GM18517 (cell line): ENCODE measurements around the gene TMEM178B.
"Not testable (repeated sequence)": the region's sequence is repeated elsewhere in the genome, so short reads cannot be mapped to it uniquely, and the experiment has no call there.

ENCODE experiments used
- ATAC-seq: cut with Tn5 transposase; IDR thresholded peaks from one replicate; pipeline ENCODE4 v1.9.1; 2021; ENCODE audit warnings: mild to moderate bottlenecking, moderate library complexity; ENCODE audit not compliant: unreplicated experiment

TMEM178B gene

DNA sequence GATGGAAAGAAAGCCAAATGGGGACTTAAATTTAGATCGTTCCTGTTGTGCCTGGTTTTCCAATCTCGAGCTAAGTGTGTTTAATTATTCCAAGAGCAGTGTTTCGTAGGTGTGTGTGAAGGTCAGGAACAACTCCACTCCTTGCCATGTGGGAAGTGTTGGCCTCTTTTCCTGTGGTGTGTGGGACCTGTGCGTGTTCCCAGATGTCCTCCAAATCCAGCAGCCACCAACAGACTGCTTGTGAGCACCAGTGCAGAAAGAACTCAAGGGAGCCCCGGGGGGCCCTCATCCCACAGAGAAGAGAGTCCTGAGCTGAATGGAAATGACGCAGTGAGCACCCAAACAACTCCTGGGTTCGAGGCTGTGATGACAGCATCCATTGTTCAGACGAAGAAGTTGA, 227.7 kb downstream of the TMEM178B start:
- ATAC-seq: no peak

DNA sequence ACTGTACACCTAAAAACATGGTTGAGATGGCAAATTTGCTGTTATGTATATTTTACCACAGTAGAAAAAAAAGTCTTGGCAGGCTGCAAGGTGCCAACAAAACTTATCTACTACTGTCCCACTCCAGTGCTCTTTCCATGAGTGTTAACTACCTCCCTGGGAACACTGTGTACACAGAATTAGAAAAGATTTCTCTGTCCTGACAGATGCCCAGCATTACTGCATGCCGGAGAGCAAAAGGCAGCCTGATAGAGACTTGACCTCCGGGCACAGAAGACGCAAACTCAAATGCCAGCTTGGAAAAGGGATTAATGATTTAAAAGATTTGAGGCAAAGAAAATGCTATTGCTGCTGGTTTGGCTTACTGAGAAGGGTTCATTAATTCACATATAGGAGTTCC, 228.8 kb downstream of the TMEM178B start:
- ATAC-seq: no peak

DNA sequence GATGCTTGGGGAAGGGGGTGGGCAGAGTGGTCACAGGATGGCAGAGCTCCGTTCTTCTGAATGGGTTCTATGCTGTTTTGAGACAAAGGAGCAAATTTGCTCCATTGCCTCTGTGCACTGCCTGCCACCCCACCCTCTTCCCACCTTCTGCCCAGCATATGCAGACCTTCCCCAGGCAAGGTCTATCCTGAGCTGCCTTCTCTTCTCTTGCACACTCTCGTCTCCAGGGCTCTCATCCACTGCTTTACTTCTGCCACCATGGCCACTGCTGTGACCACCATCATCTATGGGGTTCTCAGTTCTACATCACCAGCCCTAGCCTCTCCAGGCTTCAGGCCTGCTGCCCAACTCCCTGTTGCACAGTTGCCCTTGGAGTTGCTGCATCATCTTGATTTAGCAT, 230.4 kb downstream of the TMEM178B start:
- ATAC-seq: no peak

DNA sequence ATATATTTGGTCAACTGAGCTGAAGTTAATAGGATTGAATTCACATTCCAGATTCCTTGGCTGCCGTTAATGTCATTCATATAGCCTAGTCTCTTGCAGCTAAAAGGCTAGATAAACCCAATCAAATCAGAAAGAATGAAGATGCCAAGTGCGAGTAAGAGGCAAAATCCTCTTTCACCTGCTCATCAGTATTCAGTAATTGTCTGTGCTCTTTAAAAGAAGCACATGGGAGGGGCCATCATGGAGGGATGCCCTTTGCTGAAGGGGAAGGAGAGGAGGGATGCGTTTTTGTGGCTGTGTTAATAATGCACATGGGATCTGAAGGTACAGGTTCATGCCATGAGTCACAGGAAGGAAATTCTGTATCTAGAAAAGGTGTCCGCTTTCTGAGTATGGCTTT, 232.2 kb downstream of the TMEM178B start:
- no peak for ATAC-seq

DNA sequence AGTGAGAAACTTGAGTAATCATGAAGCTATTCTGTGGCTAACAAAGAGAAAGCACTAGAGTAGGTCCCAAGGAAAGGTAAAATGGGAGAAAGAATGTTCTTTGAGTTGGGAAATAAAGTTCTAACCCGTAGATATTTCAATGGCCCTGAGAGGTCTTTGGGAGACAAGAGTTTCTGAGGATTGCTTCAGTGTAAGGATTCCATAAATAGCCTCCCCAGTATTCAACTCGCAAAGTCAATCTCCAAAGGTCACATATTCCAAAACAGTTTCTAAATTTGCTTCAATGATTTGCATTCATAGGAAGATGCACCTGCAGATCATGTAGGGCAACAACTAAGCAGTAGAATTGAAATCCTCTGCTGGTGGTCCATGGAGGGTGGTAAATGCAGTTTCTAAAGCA, 238.5 kb downstream of the TMEM178B start:
- no peak for ATAC-seq

DNA sequence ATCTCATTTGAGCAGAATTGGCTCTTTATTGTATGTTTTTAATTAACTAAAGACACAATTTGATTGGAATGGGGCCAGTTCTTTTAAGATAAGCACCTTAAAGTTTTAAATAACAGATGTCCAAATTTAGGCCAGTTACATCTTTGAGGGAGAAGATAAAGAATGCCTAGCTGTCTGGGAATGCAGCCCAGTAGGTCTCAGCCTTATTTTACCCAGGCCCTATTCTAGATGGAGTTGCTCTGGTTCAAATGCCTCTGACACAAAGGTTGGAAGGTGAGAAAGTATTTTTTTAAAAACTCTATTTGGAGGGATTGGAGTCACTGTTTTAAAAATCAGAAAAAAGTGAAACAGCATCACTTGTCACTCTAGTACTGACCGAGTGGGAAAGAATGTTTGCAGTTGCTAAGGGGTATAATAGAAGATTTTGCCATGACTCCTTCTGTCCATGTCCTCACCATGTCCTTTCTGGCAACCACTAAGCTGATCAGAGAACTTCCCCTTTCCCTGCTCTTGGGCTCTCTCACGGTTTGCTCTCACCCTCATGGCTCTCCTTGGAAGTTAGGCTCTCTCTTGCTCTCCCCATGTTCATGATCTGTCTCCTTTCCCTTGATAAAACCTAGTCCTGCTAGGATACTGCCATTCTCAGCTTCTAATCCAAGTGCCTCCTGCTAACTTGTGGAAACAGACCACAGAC, 239.1 kb downstream of the TMEM178B start:
- ATAC-seq: no peak

DNA sequence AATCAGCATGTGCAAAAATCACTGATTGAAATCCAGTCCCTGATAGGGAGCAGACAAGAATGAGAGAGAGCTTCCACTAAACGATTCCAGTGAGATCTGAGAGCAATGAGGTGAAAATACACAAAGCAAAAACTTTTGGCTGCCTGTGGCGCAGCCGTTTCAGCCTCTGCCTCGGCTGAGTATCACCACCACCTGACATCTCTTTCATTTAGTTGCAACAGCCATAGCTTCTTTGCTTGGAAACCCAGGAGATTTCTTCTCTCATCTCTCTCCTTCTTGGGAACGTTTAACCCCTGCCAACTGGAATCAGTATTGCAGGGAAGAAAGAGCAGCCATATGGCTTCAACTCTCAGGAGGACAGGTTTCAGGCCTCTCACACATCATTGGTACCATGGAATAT, 240.0 kb downstream of the TMEM178B start:
- no peak for ATAC-seq

DNA sequence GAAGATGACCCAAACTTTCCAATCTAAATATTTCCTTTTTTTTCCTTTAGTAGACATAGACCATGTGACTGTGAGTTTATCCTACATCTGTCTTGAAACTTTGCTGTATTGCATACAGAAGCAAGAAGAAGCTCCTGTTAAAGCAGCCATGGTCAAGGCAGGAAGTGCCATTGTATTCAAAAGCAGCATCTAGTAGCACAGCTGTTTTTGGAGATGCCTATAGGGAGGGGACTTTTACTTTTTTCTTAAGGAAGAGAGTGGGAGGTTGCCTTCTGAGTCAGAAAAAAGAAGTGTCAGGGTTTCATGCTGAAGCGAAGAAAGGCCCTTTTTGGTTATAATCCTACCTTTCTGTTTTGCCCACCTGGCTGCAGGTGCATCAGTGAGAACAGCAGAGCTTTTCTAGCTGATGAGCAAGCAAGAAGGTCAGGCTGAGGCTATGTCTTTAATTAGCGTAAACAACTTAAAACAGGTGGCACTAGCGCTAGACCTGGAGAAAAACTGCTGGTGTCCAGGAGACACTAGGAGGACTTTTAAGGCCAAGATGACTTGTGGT, 243.2 kb downstream of the TMEM178B start:
- no peak for ATAC-seq

DNA sequence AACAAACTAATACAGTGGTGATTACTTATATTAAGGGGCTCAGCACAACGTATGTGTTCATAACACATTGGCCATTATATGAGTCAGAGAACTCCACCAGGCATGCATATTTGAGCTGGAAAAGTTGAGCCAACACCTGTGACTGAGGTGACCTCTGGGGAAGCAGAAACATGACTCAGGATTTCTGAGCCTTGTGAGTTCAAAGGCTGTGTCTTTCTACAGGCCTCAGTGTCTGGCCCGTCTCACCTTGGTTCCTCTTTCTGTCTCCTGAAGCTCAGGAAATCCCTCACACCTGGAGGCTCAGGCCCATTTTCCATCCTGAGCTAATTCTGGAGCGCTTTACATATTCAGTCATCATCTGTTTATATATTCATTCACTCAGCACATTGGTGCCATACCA, 246.4 kb downstream of the TMEM178B start:
- ATAC-seq: no peak

DNA sequence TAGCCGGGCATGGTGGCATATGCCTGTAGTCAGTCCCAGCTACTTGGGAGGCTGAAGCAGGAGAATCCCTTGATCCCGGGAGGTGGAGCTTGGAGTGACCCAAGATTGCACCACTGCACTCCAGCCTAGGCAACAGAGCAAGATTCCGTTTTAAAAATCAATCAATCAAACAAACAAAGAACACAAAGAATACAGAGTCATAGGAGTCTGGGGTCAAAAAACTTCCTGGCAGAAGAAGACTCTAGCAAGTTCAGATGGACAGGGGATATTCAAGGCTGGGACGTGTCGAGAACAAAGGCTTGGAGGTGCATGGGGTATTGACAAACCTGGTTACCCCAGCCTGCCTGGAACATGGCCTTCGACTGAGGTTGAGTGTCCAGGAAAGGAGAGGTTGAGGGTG, 248.5 kb downstream of the TMEM178B start:
- ATAC-seq: no peak

DNA sequence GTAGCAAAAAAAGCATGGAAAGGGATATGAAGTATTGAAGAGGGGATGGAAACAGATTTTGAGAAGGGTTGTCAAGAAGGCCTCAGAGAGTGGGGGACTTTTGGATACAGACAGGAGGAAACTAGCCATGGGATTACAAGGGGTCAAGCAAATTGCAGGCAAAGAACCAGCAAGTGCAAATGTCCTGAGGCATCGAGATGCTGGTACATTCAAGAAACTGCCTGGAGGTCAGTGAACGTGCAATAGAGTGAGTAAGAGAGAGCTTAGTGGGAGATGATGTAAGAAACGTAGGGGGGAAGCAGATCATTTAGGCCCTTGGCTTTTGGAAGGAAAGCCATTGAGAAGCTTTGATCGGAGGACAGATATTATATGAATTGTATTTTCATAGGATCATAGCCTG, 250.0 kb downstream of the TMEM178B start:
- ATAC-seq: no peak

DNA sequence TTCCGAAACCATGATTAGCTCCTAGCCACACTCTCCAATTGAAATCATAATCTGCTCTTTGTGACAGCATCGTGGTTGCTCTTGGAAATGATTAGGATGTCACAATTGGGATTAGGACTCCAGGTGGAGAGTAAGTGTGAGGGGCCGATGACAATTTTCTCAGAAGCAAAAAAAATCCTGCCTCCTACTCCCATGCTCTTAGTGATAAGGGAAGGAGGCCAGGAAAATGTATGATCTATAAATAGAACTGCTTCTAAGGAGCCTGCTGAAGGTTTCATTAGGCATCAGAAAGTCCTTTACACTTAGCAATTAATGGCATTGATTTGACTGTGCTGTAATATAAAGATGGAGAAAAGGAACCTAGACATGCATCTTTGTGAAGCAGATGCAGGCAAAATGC, 251.0 kb downstream of the TMEM178B start:
- no peak for ATAC-seq

DNA sequence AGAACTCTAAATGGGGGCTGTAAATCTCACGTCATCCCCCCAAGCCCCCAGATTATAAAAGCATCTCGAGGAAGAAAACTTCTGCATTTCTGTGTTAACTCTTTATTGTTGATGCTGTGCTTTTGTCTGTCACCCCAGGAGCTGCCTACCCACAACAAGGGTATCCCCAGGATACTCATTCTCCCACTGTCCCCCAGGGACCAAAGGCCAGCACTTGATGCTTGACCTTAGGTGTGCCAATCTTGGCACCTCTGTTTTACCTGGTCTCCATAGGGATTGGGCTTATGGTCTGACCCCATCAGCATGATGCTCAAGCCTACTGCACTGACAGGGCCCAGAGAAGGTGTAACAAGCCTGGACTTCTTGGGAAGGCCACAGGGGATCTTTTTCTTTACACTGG, 251.4 kb downstream of the TMEM178B start:
- no peak for ATAC-seq

DNA sequence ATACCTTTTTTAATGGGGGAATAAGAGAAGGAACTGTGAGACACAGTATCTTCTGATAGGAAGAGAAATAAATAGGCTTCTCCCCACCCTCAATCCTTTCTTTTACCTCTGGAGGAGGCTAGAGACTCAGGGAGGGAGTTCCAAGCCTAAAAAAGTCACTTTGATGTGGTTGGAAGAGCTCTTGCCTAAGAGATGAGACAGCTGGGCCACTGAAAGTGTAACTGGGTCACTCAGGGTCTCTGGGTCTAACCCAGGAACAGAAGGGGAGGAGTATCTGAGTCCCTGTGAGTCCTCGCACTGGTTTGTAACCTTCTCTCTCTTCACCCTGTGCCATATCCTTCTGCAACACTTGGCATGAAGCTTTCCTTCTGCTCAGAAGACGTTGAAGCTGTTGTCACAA, 254.4 kb downstream of the TMEM178B start:
- ATAC-seq: no peak

DNA sequence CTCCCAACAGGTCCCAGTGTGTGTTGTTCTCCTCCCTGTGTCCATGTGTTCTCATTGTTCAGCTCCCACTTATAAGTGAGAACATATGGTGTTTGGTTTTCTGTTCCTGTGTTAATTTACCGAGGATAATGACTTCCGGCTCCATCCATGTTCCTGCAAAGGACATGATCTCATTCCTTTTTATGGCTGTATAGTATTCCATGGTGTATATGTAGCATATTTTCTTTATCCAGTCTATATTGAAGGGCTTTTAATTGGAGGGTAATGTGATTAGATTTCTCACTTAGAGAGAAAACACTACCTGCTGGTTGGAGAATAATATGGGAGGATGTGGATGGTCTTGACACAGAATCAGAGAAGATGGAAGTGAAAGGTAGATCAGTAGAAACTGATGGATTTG, 256.4 kb downstream of the TMEM178B start:
- ATAC-seq: not testable (repeated sequence)

DNA sequence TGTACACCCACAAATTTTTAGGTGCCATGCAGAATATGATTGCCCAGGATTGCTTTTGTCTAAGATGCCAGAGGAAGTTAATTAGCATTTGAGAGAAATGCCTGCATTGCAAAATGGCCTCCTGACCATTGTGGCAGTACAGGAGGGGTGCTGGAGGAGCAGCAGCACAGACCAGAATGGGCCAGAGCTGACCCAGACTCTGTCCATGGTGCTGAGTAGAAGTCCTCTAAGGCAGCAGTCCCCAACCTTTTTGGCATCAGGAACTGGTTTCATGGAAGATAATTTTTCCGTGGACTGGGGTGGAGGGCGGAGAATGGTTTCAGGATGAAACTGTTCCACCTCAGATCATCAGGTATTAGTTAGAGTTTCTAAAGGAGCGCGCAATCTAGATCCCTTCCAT, 259.6 kb downstream of the TMEM178B start:
- ATAC-seq: no peak

DNA sequence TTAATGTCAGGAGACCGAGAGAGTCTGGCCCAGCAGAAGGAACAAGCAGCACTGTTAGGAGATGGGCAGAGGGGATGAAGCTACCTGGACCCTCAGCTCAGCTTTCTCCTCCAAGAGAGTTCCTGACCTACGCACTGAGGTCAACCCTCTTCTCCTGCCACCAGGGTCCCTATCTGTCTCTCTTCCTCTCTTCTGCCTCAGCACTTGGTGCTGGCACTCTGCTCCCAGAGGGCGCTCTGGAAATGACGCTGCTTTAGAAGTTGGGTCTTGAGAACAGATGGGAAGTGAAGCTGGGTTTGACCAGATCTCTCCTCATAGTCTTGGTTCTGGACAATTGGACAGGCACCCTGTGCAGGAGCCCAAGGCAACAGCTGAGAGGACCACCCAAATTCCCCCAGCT, 261.3 kb downstream of the TMEM178B start:
- ATAC-seq: no peak

DNA sequence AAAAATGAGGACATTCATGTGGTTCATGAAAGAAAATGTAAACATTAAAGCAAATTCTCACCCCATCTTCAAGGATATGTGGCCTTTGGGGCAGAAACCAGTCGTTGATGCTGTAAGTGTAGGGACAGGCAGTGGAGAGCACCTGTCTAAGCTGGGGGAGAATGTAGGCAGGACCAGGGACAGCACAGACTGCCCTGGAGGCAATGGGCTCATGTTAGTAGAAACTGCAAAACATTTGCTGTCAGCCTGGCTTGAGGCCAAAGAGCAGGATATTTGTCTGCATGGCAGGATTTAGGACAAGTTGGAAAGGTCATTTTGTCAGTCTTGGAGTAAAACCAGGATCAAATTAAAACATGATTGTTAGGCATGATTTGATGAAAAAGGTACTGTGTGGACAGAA, 265.7 kb downstream of the TMEM178B start:
- ATAC-seq: no peak

DNA sequence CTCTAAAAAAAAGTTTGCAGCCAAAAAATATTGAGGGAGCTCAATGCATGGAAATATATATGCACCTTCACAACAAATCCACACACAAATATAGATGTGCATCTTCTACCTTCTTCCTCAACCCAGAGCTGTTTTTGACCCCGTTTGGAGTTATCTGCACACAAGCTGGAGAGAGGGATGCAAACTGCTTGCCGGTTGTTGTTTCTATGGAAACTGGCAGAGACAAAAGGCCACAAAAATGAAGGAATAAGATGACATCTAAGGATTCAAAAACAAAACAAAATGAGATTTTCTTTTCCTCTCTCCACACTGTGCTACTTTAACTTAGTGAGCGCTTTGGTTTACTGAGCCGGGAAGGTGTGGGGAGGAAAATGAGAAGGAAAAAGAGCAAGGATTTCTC, 267.1 kb downstream of the TMEM178B start:
- ATAC-seq: no peak

DNA sequence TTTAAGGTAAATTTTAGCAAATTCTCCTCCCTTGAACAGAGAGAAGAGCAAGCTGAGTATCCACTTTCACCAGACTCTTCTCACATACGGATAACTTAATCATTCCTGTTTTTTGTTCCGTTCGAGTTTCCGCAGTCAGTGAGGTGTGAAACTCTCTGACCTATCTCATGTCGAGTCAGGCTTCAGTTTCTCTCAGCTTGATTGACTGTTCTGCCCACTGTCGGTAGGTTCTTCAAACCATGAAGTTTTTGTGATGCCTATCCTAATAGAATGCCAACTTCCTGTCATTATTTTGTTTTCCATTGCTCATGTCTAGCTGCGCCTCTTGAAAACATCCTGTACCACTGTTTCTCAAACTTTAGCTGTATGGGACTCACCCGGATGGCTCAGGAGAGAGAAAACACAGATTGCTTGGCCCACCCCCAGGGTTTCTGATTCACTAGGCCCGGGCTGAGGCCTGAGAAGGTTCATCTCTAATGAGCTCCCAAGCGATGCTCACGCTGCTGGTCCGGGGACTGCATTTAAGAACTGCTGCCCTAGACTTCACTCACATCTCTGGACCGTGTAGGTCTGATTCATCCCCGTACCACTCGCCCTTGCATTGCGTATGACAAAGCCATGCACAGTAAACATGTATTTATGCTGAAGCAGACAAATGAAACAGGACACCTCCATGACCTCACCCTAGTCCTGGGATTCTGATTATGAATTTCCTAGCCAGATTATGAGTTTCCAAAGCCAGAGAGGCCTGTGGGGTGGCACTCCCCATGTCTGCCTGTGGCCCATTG, 269.0 kb downstream of the TMEM178B start:
- ATAC-seq: no peak

DNA sequence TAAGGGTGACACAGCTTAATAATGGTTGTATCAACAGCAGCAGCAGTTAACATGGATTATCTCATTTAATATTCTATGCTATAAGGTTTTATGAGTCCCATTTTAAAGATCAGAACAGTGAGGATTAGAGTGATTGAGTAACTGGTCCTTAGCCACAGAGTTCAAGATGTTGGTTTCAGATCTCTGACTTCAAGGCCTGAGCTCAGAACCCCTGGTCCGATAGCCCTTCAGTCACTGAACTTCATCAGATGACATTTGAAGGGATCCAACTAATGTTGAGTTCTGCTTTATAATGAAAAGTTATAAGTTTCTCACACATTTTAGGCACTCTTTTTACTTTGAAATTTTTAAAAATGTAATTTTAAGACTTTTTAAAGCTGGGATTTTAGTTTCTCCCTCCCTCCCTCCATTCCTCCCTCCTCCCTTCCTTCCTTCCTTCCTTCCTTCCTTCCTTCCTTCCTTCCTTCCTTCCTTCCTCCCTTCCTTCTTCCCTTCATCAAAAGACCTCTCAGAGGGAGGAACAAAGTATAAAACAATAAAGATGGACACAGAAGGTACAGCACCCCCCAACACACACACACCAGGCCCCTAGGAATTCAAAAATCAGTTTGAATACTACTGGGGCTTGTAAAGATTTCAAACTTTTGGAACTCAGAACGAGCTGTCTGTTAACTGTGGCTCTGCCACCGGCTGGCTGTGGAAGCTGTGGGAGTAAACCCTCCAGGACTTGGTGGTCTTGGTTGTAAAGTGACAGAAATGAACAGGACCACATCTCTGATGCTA, 270.5 kb downstream of the TMEM178B start:
- ATAC-seq: no peak

DNA sequence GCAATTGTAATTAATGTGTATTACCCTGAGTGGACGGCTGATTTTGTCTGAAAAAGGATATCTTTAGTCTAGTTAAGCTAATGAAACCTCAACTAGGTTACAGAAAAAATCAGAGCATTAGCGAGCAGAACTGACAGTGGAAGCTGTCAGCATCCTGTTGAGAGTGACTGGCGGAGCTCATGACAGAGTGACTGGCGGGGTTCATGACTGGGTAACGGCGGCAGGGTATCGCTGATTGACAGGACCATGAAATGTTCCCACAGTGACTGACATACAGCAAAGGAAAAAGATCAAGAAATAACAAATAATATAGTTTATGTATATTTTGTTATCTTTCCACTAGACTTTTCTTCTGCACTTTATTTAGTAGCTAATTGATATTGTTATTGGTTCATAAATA, 274.9 kb downstream of the TMEM178B start:
- no peak for ATAC-seq
